RPMI8226 (cell line): ENCODE measurements around the gene MEIS1.

Experiments
- DNase-seq: peaks from one replicate; pipeline ENCODE4 v3.0.0-alpha.2; 2015

Gene MEIS1

DNA sequence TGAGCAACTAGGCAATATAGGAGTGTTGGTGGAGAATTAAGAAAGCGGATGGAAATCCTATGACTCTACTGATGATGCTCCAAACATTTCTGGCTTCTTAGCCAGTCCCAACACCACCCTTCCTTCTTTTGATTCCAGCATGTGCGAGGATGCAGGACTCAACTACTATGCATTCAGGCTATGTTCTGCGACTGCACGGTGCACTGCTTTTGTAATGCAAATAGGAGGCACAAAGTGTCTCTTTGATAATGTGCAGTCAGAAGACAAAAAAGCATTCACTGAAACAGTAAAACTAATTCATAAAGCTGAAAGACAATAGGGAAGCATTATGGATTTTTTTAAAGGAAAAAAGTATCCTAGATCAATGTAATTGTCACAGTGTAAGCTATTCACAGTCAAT lies 106.7 kb downstream of the MEIS1 start:
- no peak for DNase-seq

DNA sequence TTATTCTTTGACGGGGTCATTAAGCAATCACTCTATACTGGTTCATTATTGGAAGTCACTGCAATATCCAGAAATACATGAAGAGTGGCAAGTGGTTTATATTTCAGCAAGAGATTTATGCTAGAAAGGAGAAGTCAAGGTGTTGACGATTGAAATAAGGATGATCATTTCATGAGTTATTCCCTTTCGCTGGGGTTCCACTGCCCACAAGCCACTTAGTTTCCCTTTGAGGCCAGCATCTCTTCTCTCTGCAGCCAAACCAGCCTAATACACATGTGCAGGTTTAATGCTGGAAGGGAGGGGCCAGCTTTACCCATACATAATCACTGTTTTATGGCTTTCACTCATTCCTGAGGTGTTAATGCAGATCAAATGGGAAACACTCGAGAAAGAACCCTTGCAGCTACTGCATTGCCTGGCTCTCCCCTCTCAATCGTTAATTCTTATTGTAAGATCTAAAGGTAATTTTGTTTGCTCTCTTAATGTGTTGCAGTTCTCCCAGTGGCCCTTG lies 108.4 kb downstream of the MEIS1 start:
- DNase-seq: no peak

DNA sequence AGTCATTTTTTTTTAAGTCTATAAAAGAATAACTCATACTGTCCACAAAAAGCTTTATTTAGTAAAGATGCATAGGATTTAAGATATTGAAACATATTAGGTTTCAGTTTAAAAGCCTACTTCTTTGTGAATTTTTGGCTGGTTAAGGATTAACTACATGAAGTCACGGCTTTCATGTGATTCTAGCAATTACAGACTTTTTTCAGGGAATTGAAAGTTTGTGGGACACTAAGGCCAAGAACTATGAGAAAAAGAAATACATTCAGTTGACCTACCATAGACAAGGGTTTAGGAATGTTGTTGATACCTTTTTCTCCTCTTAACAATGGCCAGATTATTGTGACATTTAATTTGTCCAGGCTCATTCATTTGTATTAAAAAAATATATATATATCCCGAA lies 109.3 kb downstream of the MEIS1 start:
- no peak for DNase-seq

DNA sequence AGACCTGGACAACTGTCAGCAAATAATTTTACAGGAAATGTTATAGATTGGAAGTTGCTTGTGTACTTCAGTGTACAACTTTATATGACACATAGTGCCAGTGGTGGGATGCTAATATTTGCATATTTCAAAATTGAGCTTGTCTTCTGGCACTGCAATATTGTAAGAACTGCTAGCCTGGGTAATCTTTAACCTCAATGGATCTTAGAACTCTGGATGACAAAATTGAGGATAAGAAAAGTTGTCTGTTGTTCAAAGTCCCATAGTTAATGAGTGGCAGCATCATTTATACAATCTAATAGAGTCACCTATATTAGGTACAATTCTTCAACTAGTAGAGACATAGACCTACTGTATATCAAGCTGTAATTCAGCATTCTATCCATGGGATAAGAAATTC lies 110.3 kb downstream of the MEIS1 start:
- no peak for DNase-seq

DNA sequence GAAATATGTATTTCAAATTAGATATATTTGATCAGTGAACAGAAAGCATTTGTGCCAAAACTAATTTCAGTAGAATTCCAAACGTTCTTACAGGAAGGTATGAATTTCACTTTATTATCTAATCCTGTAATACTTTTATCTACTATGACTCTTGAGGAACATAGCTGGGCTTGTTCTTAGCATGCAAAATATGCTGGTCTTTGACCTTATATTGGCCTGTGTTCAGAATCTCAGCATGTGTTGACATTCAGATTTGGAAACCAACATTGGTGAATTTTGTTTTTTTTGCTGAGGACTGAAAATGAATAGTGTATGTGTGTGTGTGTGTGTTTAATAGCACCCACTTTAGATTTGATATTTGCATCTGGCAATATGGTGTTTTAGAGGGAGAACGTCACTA lies 112.2 kb downstream of the MEIS1 start:
- DNase-seq: no peak

DNA sequence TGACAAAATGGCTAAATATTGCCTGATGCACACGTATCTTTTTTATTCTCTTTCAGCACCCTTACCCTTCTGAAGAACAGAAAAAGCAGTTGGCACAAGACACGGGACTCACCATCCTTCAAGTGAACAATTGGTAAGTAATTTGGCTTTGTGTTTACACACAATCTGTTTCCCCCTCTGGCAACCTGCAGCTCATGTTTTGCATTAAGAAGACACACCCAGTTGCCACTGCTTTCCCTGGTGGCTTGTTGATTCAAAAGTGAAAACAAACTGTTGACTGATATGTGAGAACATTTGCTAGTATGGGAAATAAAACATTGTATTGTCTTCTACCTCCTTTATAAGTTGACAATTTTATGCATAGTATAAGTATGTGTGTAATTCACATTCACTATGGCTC lies 113.0 kb downstream of the MEIS1 start:
- DNase-seq: no peak

DNA sequence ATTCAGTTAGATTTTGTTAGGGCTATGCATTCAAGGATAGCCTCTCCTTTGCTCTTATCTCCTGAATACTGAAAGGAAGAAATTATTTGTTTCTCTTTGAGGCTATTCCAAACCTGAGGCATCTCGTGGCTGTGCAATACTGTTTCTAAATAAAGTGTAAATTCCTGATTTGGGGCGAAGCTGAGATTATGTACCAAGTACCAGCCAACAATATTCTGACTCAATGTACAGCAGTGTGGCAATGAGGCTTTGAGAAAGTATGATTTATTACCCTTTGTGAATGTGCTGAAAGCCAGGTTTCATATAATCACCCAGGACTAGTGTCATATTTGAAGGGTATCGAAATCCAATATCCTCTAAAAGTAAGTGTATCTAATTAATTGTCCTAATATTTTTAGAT lies 113.5 kb downstream of the MEIS1 start:
- DNase-seq: no peak

DNA sequence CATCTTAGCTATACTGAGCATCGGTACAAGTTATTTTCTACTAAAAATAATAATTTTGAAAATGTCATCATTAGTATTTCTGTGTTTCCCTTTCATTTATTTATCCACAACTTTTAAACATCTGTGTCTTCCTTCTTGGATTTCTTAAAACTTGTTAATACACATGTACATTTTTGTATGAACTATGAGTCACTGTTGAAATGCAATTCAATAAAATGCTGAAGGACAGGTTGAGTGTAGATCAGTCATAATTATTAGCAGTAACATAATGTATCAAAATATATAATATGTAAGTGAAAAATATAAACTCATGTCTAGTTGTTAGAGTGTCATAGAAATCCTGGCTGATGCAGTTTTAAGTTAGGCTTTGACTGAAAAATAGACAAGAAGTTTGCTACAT lies 115.9 kb downstream of the MEIS1 start:
- DNase-seq: no peak

DNA sequence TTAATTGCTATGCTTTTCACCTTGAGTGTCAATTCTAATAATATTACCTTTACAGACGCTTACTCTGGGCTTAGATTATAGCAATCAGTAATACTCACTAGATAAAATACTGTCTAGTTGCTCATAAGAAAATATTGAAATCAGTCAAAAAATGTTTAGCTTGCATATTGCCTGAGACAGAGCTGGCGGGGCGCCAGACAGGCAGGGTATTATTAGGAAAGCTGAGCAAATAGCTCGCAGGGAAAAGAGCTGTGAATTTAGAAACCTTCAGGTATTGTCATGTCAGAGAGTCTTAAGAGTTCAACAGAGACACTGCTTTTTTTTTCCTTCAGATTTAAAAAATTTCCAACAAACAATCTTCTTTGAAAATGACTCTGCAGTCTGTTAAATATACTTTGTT lies 118.4 kb downstream of the MEIS1 start:
- DNase-seq: peak; percentile 61

DNA sequence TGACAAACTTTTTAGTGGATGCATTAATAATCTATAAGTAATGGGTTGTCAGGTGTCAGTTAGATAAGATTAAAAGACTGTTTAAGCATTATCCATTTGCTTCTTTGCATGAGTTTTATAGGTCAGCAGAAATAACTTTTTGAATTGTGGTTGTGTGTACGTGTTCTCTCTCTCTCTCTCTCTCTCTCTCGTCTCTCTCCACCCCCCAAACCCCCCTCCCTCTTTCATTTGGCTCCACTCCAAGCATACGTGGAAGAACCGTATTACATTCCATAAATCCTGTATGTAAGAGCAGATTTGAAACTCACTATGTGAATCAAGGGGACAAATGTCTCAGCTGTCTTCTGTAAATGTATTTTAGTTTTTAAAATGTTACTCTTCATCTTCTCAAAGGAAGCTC lies 120.2 kb downstream of the MEIS1 start:
- no peak for DNase-seq

DNA sequence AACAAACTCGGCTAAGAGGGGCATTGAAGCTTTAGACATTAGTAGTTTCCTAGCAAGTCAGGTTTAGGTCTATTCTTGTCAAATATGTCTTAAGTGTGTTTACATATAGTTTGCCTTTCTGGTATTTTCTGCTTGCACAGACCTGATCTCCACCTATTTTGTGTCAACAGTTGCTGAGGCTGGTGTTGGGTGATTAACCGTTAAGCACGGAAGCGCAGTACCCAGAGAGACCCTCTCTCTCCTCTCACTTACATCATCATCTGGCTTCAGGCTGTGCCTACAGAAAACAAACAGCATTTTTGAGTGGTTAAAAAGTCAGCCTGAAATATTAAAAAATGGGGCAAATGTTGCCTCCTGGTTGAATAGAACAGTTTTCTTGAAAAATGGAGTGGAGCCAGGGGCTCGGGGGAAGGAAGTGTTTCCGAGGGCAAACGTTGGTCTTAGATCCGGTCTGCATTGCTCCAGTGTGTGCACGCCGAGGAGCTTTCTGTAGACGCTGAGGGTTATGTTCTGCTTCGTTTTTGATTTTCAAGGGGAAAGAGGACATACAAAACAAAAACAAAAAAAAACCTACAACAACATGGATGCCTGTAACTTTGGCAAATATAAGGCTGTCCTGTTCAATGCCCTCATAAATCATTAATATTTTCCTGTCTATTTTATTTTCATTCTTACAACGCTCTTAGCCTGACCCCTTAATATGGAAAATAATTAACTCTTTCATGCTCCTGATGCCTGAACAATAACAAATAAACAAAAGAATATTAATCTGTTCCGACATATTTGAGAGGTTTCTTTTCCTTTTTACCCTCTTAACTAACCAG lies 120.8 kb downstream of the MEIS1 start:
- no peak for DNase-seq

DNA sequence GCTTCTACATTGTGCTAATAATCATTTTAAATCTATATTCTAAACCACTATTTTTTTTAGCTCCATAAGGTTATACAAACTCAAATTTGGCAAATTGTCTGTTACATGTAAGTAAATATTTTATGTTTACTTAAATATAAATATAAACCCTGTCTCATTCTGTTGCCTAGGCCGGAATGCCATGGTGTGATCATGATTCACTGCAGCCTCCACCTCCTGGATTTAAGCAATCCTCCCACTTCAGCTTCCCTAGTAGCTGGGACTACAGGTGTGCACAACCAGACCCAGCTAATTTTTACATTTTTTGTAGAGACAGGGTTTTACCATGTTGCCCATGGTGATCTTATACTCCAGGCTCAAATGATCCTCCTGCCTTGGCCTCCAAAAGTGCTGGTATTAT lies 124.7 kb downstream of the MEIS1 start:
- DNase-seq: no peak

DNA sequence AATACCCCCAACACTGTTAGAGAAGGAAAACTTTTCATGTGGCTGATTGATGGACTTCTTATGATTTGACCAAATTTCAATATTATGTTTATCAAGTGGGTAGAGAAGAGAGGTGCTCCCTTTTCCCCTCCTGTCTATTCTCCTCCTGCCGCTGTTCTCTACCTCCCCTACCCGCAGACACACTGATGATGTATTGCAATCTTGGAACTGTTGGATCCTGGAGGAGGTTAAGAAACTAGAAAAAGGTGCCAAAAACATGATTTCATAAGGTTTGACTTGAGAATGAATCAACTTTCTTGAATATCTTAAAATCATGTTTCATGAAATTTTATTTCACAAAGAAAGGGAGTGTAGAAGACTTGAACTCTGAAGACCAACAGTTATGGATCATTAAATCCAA lies 125.8 kb downstream of the MEIS1 start:
- no peak for DNase-seq

DNA sequence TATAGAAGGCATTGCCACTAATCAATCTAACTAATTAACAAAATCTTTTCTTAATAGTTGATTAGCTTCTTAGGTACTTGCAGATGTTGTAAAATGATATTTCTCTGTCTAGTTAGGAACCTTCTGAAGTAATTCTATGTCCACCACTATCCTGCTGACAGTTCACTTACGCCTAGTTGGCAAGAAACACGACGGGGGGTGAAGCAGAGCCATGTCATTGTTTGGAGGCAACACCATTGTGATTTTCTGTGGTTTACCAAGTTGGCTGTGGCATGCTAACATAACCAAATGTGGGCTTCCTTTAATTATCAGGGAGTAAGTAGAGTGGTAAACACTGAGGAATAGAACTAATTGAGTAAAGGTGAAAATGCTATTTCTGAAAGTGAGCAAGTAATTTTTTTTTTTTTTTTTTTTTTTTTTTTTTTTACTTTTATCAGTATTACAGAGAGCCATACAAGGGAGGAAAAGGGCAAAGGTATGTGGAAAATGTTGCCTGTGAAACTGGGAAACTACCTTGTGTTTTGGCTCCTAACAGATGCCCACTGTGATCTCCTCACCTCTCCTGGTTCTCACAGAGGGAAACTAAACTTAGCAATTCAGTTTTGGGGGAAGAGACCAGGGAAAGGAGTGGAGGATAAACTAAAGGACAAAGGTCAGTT lies 126.8 kb downstream of the MEIS1 start:
- peak; percentile 33 for DNase-seq

DNA sequence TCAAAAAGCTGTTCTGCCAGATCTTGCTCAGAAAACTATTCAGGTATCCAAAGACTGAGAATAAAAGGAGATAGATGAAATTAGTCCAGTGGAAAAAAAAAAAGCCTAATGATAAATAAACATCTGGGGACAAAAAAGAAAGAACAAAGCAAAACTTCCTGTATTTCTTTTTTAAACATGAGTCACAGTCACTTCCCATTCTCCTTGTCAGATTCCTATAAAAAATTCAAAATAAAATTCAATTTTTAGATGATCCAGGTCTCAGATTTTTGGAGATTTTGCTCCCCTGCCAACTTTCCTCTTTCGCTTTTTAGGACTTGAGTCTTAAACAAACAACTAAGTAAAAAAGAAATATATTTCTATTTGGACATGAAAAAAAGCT lies 127.4 kb downstream of the MEIS1 start:
- no peak for DNase-seq

DNA sequence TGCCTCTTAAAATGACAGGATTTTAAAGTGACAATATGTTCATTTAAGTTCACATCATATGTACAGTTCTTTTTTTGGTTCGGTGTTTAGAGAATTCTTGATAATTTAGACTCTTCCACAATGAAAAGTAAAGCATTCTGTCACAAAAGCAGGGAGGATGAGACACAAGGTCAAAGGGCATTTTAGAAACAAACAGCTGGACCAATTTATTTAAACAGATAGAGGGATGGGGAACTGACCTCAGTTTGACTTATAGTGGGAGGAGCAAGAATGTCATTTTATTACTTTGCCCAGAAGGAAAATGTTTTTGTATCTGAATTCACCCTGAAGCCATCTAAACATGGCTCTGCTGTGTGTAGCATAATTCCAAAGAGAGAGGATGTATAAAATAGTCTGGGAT lies 128.5 kb downstream of the MEIS1 start:
- no peak for DNase-seq

DNA sequence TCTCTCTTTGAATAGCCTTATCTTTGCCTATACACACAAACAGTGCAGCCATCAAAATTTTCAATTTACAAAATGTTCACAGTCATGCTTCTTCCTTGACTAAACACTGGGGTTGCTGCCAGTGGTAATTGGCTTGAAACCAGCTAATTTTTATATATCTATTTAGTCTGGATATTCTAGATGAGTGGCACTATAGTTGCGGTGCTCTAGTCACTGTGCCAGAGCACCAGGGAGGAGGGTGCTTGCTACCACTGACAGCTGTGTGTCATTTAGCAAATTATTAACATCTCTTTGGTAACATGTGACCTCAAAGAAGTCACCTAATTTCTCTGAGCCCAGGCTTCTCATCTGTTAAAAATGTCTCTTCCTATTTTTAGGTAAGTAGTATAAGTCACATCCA lies 130.4 kb downstream of the MEIS1 start:
- DNase-seq: no peak

DNA sequence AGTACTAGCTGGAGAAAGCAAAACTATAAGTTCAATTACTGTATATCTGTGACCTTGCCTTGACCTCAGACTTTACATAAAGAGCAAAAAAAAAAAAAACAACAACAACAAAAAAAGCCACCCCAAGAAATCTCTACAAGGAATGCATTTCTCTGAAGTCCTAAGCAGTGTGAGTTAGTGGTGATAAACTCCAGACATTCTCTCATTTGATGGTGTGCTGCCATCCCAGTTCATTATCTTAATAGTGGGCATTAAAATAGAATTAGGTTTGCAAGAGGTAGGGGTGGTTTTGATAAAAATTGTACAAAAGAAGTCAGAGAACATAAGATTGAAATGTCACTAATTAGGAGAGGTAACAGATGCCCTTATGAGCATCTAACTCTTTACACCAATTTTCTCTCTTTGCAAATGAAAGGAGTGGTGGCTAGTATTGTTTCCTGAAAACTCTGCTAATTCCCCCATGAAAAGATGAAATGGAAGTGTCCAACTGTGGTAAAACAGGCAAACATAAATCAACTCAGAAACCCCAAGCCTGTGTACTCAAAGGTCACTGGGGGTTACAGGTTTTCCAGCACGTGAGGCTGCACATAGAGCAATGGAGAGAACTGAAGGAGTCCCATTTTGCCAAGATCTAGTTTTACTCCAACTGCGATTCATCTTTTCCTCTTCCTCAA lies 131.9 kb downstream of the MEIS1 start:
- DNase-seq: no peak

DNA sequence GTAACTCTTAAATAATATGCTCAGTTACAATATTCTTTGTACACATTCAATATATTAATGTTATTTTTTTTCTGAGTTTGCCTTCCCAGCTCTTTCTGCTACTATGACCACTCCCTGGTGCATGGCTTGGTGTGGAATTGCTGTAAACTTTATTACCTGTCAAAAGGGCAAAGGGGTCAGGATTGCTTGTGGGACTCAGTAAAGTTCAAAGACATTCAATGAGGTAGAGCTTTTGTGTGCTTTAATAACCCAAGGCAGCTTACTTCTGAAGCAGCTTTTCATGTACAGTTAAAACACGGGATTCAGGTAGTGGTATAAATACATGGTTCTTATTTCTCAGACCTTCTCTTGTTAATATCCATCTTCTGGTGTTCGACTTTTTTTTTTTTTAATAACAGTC lies 132.8 kb downstream of the MEIS1 start:
- DNase-seq: no peak

DNA sequence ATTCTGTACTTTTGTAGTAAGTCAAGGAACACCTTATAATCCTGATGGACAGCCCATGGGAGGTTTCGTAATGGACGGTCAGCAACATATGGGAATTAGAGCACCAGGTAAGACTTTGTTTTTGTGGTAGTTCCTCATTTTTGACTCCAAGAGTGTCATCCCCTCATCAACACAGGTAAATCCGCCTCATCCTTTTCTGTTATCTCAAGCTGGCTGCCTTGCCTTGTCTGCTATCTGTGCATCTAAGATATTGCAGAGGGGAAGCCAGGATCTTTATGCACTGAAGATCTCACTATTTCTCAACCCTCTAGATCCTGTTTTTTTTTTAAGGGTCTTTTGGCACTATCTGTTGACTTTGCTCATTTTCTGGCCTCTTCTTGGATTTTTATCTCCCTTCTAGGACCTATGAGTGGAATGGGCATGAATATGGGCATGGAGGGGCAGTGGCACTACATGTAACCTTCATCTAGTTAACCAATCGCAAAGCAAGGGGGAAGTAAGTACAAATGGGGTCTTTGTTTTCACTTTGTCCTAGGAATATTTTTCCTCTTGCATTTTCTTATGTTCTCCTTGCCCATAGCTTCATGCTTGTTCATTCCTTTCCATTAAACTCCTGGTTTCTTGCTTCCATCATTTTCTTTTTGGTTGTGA lies 133.8 kb downstream of the MEIS1 start:
- DNase-seq: no peak

DNA sequence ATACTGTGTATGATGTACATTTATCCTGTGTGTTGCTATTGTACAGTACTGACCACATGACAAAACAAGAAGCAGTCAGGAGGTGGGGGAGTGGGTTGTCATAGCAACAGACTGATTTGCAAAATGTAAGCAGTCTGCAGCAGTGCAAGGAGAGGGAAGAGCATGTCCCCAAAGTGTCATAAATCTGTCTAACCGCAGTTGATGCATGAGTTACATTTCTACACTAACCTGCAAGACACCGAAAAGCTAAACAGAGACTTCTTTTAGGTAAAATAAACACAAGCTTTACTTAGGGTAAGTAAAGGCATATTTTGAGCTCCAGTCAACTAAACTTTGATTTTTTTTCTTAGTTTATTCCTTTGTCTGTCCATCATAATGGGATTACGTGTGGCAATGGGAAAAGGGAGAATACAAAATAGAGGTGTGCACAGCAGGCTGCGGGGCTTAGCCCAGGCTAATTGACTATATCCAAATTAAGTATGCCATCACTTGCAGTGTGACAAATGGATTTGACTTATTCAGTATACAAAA lies 134.5 kb downstream of the MEIS1 start:
- no peak for DNase-seq

DNA sequence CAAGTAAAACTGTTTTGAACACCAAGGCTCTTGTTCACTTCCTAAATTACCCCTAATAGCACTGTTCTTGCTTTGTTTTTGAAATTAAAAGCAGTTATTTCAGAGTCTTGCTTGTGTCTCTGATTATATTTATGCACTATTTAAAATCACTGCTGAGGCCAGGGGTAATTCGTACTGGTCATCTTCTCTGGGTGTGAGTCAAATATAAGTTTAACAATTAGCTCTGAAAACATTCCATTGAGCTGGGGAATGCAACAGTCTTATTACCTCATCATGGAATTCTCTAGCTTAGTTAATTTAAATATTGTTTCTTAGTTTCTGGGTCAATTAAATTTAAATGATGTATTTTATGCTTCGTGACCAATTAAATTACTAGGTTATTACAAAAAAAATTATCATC lies 135.0 kb downstream of the MEIS1 start:
- DNase-seq: no peak

DNA sequence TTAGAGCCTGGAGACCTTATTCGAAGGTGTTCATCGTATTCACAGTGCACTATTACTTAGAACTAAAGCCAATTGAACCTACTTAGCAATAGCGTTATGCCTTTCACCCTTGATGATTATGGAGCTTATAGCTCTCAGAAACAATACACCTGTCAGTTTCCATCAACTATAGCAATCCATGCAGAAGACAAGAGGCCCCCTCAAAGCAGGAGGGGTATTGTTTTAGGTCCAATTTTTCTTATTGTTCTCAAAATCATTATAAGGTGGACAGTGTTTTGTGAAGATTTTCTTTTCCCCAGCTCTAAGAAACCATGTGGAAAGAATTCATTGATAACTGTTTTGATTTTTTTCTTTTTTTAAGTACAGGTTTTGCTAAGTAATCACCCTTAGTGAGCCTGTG lies 135.5 kb downstream of the MEIS1 start:
- no peak for DNase-seq
